Endothelial cell of umbilical vein (primary cell): ENCODE measurements around the gene SDHA. TPM values are rescaled to one million over a fixed set of nuclear protein-coding genes. Genes with fewer than 3 reads are reported as not detected.

ENCODE experiments used
- BruUV-seq: library from RNA; stranded (reverse); fragments of 400-500 nt; replicated peaks from 2 replicates; lab custom pipeline; 2021; lab: Mats Ljungman, UMichigan
- CTCF ChIA-PET: fragments of 300-600, 350-600 bp; sonication (Branson Sonifier 250); formaldehyde crosslinking; loops from one replicate; lab custom pipeline; 2021; ENCODE audit warnings: antibody characterized with exemption, inconsistent platforms; lab: Charles Lee
- POLR2A ChIA-PET: fragments of 300-600, 350-600 bp; sonication (Branson Sonifier 250); formaldehyde crosslinking; loops from one replicate; lab custom pipeline; 2021; ENCODE audit warnings: antibody characterized with exemption, inconsistent platforms; lab: Charles Lee
- DNase-seq: peaks from one replicate; pipeline ENCODE4 v3.0.0-alpha.2; 2011; ENCODE audit warnings: low read depth, low spot score
- FAIRE-seq: peaks from 2 replicates; lab custom pipeline; 2011; peaks lifted over from hg19 to GRCh38; lab: Jason Lieb, UNC
- H2AFZ ChIP-seq: 2 replicates; pipeline ENCODE4 v1.6.0; 2012; ENCODE audit warnings: low read depth, low read length, control low read depth, inconsistent platforms
- H3K27ac ChIP-seq: 2 replicates; pipeline ENCODE4 v1.5.1; 2011; ENCODE audit warnings: low read depth, mild to moderate bottlenecking, control low read depth, low read length, moderate library complexity; ENCODE audit not compliant: insufficient read depth
- H3K27me3 ChIP-seq, 2 experiments: 2 replicates each; pipeline versions ENCODE4 v1.6.0 to v1.6.1; 2011; ENCODE audit warnings: low read length in 2 of 2, mixed read lengths in 1 of 2; ENCODE audit not compliant: control insufficient read depth in 2 of 2, insufficient read depth in 2 of 2
- H3K36me3 ChIP-seq, 2 experiments: 2 replicates in 1 of 2; 3 replicates in 1 of 2; pipeline ENCODE4 v1.5.1; 2011; ENCODE audit warnings: low read length in 2 of 2, mild to moderate bottlenecking in 1 of 2, moderate library complexity in 1 of 2; ENCODE audit not compliant: control insufficient read depth in 2 of 2, insufficient read depth in 2 of 2; ENCODE audit errors: extremely low read depth in 1 of 2
- H3K4me1 ChIP-seq: 3 replicates; pipeline ENCODE4 v1.5.1; 2011; ENCODE audit warnings: mild to moderate bottlenecking, low read length; ENCODE audit not compliant: control insufficient read depth, insufficient read depth; ENCODE audit errors: extremely low read depth
- H3K4me2 ChIP-seq: 2 replicates; pipeline ENCODE4 v1.6.1; 2011; ENCODE audit warnings: low read length, control low read depth, mixed read lengths; ENCODE audit not compliant: insufficient read depth
- H3K4me3 ChIP-seq, 3 experiments: fragments of 200-600 bp in 1 of 3; sonication (generic), shearing (Covaris generic) in 1 of 3; replicated peaks in 1 of 3; 2 replicates each; pipeline ENCODE4 v1.5.1; 2011 to 2016; ENCODE audit warnings: control low read depth in 3 of 3, low read length in 3 of 3, mild to moderate bottlenecking in 2 of 3, inconsistent platforms in 1 of 3, low read depth in 1 of 3, moderate library complexity in 1 of 3; ENCODE audit not compliant: insufficient read depth in 1 of 3
- H3K79me2 ChIP-seq: 2 replicates; pipeline ENCODE4 v1.6.0; 2012; ENCODE audit warnings: low read length, inconsistent platforms; ENCODE audit not compliant: control insufficient read depth, insufficient read depth
- H3K9ac ChIP-seq: replicated peaks from 2 replicates; pipeline ENCODE3; 2011; ENCODE audit warnings: low read length, control low read depth; ENCODE audit not compliant: insufficient read depth; ENCODE audit errors: extremely low read depth
- H3K9me1 ChIP-seq: replicated peaks from 3 replicates; pipeline ENCODE4 v1.6.0; 2011; ENCODE audit warnings: mild to moderate bottlenecking, low read length; ENCODE audit not compliant: control insufficient read depth, insufficient read depth; ENCODE audit errors: extremely low read depth
- H3K9me3 ChIP-seq: replicated peaks from 2 replicates; pipeline ENCODE4 v1.5.1; 2012; ENCODE audit warnings: low read length, inconsistent platforms; ENCODE audit not compliant: control insufficient read depth, insufficient read depth
- H4K20me1 ChIP-seq: replicated peaks from 2 replicates; pipeline ENCODE3; 2011; ENCODE audit warnings: mild to moderate bottlenecking, low read length; ENCODE audit not compliant: control insufficient read depth, insufficient read depth; ENCODE audit errors: extremely low read depth
- GATA2 ChIP-seq: IDR thresholded peaks from 2 replicates; pipeline ENCODE4 v1.7.0; 2011; ENCODE audit warnings: low read depth, mild to moderate bottlenecking, moderate library complexity, mixed read lengths, low read length; ENCODE audit not compliant: insufficient read length, insufficient read depth
- dilution Hi-C: fragments of 300-500 bp; cut with MboI; formaldehyde crosslinking; loops from one replicate; pipeline ENCODE4 v1.15.0; 2019; ENCODE audit warnings: low sequenced_read_pairs; ENCODE audit not compliant: extremely low pct_ligation_motif_present
- intact Hi-C: fragments of 100-400 bp; cut with micrococcal nuclease; formaldehyde crosslinking; loops from one replicate; pipeline ENCODE4 v1.10.0; 2022
- polyA plus RNA-seq, 4 experiments: library from polyadenylated mRNA; depleted of rRNA in 3 of 4; stranded (reverse) in 3 of 4; unstranded in 1 of 4; fragments of >200 nt; gene quantifications; 2 replicates each; pipeline versions ENCODE4 v1.2.1 to v1.2.3, GENCODE V29; 2011 to 2012; ENCODE audit warnings: missing spikeins in 1 of 4
- total RNA-seq: library from RNA; stranded (reverse); gene quantifications from 2 replicates; pipeline ENCODE4 v1.2.3, GENCODE V29; 2021
- TF ChIP-seq, protein P1 (sequence below), 2 donors: IDR thresholded peaks; 1 replicate in 1 of 2; 2 replicates in 1 of 2; pipeline ENCODE4 v1.5.1; 2011; ENCODE audit warnings: low read length in 2 of 2, mild to moderate bottlenecking in 2 of 2, moderate library complexity in 2 of 2, control low read depth in 1 of 2, inconsistent platforms in 1 of 2, low read depth in 1 of 2; ENCODE audit not compliant: insufficient read depth in 1 of 2; ENCODE audit errors: extremely low read depth in 1 of 2

Gene SDHA
- total and polyA plus RNA-seq, 2 donors (not counting 3 experiments of a cell fraction or from before 2014, with no cell fraction given) = 121 to 153 TPM

DNA sequence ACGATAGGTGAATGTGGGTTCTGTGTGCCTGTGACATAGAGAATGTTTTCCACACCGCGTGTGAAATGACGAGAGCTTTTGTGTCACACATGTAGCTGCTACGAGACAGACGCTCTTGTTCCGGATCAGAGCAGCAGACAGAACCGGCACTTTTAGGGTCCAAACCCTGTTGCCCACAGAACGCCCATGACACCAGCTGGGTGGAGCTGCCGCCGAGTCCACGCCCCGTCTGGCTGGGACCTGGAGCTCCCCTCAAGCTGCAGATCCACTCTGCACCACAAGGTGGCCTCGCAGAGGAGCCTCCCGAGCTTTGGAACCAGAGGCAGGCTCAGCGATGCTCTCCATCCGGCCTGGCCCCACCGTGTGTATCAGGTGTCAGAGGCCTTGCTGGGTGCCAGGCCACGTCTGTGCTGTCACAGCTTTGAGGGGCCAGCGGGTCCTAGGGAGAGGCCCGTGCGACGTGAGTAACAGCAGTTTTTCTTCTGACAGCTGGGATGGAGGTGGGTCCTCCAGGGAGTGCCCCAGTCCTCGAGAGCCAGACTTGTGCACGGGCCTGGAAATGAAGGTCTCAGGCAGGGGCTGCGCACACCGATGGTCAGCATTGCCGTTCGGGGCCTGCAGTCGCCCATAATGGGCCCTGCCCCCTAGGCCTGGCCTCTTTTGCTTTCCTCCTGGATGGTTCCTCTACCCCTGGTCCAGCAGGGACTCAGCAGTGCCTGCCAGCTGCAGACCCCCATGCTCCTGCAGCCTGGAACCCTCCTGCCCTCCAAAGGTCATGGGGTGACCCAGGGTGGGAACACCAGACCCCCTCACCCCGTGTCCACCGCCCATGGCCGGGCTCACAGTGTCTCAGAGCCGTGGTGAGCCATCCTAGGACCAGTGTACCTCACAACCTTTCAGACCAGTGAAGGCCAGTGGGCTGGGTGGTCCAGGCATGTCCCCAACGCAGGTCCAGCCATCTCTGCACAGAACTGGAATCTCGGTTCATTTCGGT is 29.3 kb upstream of the SDHA start:
- no peaks in the 10 kb centered on the region for H3K79me2 ChIP-seq
- no peaks in the 10 kb centered on the region for H3K4me1 ChIP-seq
- no peak overlapping the region for H3K27ac ChIP-seq
- intact Hi-C loops = loop anchor here (1.0 to 5.0 kb wide), 5 partner anchors 31 to 242 kb away; partner anchors contain the start of genes AHRR and PDCD6
- no peaks in the 10 kb centered on the region for H3K9me1 ChIP-seq
- no peaks in the 10 kb centered on the region for H4K20me1 ChIP-seq
- CTCF ChIA-PET = interaction anchor here (0.7 to 2.4 kb wide), 33 partner anchors 8 to 263 kb away, joined by 3 to 36 read pairs (median 4); partner anchors contain the start of genes AHRR, CCDC127, PDCD6 and SDHA
- no peak overlapping the region for H3K9ac ChIP-seq
- POLR2A ChIA-PET = interaction anchor here (0.9 to 2.0 kb wide), 3 partner anchors 29 to 82 kb away, joined by 3 to 4 read pairs (median 3); partner anchors contain the start of genes CCDC127 and SDHA
- DNase-seq (peak; percentile 76), FAIRE-seq (peak; percentile 87)
- H3K27me3 ChIP-seq = peaks cover 5 to 8% of the 10 kb centered on the region in 2 experiments
- BruUV-seq = no TSS peak
- dilution Hi-C loops = no loop called here
- no peaks in the 10 kb centered on the region for H3K9me3 ChIP-seq
- H3K4me3 ChIP-seq = no peak overlapping the region
- TF ChIP-seq GATA2 = no peak
- TF ChIP-seq, protein P1, sequence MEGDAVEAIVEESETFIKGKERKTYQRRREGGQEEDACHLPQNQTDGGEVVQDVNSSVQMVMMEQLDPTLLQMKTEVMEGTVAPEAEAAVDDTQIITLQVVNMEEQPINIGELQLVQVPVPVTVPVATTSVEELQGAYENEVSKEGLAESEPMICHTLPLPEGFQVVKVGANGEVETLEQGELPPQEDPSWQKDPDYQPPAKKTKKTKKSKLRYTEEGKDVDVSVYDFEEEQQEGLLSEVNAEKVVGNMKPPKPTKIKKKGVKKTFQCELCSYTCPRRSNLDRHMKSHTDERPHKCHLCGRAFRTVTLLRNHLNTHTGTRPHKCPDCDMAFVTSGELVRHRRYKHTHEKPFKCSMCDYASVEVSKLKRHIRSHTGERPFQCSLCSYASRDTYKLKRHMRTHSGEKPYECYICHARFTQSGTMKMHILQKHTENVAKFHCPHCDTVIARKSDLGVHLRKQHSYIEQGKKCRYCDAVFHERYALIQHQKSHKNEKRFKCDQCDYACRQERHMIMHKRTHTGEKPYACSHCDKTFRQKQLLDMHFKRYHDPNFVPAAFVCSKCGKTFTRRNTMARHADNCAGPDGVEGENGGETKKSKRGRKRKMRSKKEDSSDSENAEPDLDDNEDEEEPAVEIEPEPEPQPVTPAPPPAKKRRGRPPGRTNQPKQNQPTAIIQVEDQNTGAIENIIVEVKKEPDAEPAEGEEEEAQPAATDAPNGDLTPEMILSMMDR (IDR thresholded peaks at IDR 0.05; ENCODE audit: extremely low read depth in 1 of 2, insufficient read depth in 1 of 2, low read depth in 1 of 2, low read length in 2 of 2) = peak; percentile 92 to 99
- H3K4me2 ChIP-seq = no peak overlapping the region
- peak overlapping the region; percentile 1 for H2AFZ ChIP-seq
- H3K36me3 ChIP-seq = no peaks in the 10 kb centered on the region
